SJCRH30 (cell line): Measurements from ENCODE around the gene PAPOLG. TPM values are rescaled to one million over a fixed set of nuclear protein-coding genes. Genes with fewer than 3 reads are reported as not detected.

Source experiments
- DNase-seq, 2 experiments: peaks; one replicate each; pipeline ENCODE4 v3.0.0-alpha.2; 2015 to 2020
- H3K27ac ChIP-seq: fragments of 250-450 bp; sonication (Bioruptor Pico); 2 replicates; pipeline ENCODE4 v1.5.1; 2020; ENCODE audit warnings: mild to moderate bottlenecking, moderate library complexity
- H3K27me3 ChIP-seq: fragments of 250-450 bp; sonication (Bioruptor Pico); 2 replicates; pipeline ENCODE4 v1.5.1; 2020; ENCODE audit warnings: mild to moderate bottlenecking, moderate library complexity
- H3K36me3 ChIP-seq: fragments of 250-450 bp; sonication (Bioruptor Pico); 2 replicates; pipeline ENCODE4 v1.5.1; 2020; ENCODE audit warnings: mild to moderate bottlenecking, moderate library complexity
- H3K4me1 ChIP-seq: fragments of 250-450 bp; sonication (Bioruptor Pico); 2 replicates; pipeline ENCODE4 v1.5.1; 2020; ENCODE audit warnings: mild to moderate bottlenecking, moderate library complexity
- H3K4me3 ChIP-seq: fragments of 250-450 bp; sonication (Bioruptor Pico); 2 replicates; pipeline ENCODE4 v1.5.1; 2020; ENCODE audit warnings: mild to moderate bottlenecking, moderate library complexity
- H3K9me3 ChIP-seq: fragments of 250-450 bp; sonication (Bioruptor Pico); replicated peaks from 2 replicates; pipeline ENCODE4 v1.5.1; 2020; ENCODE audit warnings: mild to moderate bottlenecking, moderate library complexity
- total RNA-seq: library from RNA; depleted of rRNA; stranded (reverse); fragments of >200 nt; shearing (Covaris generic); gene quantifications from 2 replicates; pipeline ENCODE4 v1.2.3, GENCODE V29; 2014; rRNA removed

Gene PAPOLG
- total RNA-seq, 1 experiment from 2014 or later: 40.5 TPM

GRCh38 chr2:60844105-60844504, 88.0 kb downstream of the PAPOLG start:
- Histone ChIP-seq H3K4me1 (no peaks in the 10 kb centered on the region), H3K4me3 (no peak overlapping the region), H3K36me3 (no peaks in the 10 kb centered on the region), H3K9me3 (no peaks in the 10 kb centered on the region), H3K27me3 (no peaks in the 10 kb centered on the region; the same call in 1 of the 2 replicates), H3K27ac (no peak overlapping the region)
- no peak for DNase-seq

GRCh38 chr2:60847854-60848253, 91.8 kb downstream of the PAPOLG start:
- 0 out of 2 replicates have a peak, but pooled peaks cover 4% of the 10 kb centered on the region for H3K9me3 ChIP-seq
- no peaks in the 10 kb centered on the region; the same call in 1 of the 2 replicates for H3K27me3 ChIP-seq
- H3K27ac ChIP-seq: no peak overlapping the region
- no peak for DNase-seq
- H3K4me1 ChIP-seq: no peaks in the 10 kb centered on the region
- no peak overlapping the region for H3K4me3 ChIP-seq
- H3K36me3 ChIP-seq: no peaks in the 10 kb centered on the region

Other genes starting within 250 kb of the PAPOLG start
- 23.1 and 29.7 TPM in 2 replicates for gene BCL11A, start 202.6 kb upstream of the PAPOLG start, total RNA-seq
- 12.4 and 16.1 TPM in 2 replicates for gene REL, start 125.3 kb downstream of the PAPOLG start, total RNA-seq